Upper lobe of right lung (tissue), 1 donor: ENCODE results near the gene TACSTD2. TPM values are rescaled to one million over a fixed set of nuclear protein-coding genes. Genes with fewer than 3 reads are reported as not detected.

ENCODE experiments used
- ATAC-seq: fragments of 200-7000 bp; cut with Tn5 transposase; one replicate; pipeline ENCODE4 v1.9.1; 2020; ENCODE audit warnings: mild to moderate bottlenecking, moderate library complexity
- DNase-seq: peaks from one replicate; pipeline ENCODE4 v3.0.0-alpha.2; 2020
- H3K27ac ChIP-seq: fragments of 200-600 bp; one replicate; pipeline ENCODE4 v1.8.0; 2022
- H3K27me3 ChIP-seq: fragments of 200-600 bp; one replicate; pipeline ENCODE4 v1.8.0; 2022; ENCODE audit warnings: mild to moderate bottlenecking
- H3K36me3 ChIP-seq: fragments of 200-600 bp; one replicate; pipeline ENCODE4 v1.8.0; 2022
- H3K4me1 ChIP-seq: fragments of 200-600 bp; one replicate; pipeline ENCODE4 v1.8.0; 2022
- H3K4me3 ChIP-seq: fragments of 200-600 bp; one replicate; pipeline ENCODE4 v1.8.0; 2022; ENCODE audit warnings: mild to moderate bottlenecking
- H3K9me3 ChIP-seq: fragments of 200-600 bp; one replicate; pipeline ENCODE4 v1.8.0; 2022
- CTCF ChIP-seq: fragments of 200-600 bp; IDR thresholded peaks from one replicate; pipeline ENCODE4 v1.8.0; 2022; ENCODE audit warnings: antibody characterized with exemption
- intact Hi-C: fragments of 100-400 bp; cut with DNase I; formaldehyde crosslinking; loops from one replicate; pipeline ENCODE4 v1.11.0; 2022
- total RNA-seq: library from RNA; stranded (reverse); fragmentation: NEBNext Ultra II Directional; extraction: Animal tissue kit (Norgen Biotek cat#: 25700); gene quantifications from one replicate; pipeline ENCODE4 v1.2.1, GENCODE V29; 2021
- donor health status: DM: no; HTN: yes; CAD: no; lungs with severe emphysema.

Gene TACSTD2
- total RNA-seq, 1 donor from 2014 or later = 112 TPM

GRCh38 chr1:58620259-58620658 lies 43.2 kb upstream of the TACSTD2 start:
- Histone ChIP-seq H3K4me1 (peaks cover 32% of the 10 kb centered on the region), H3K36me3 (no peaks in the 10 kb centered on the region), H3K4me3 (no peak overlapping the region), H3K9me3 (no peaks in the 10 kb centered on the region), H3K27ac (peak overlapping the region; percentile 55), H3K27me3 (no peaks in the 10 kb centered on the region)
- ATAC-seq = peak; percentile 28
- peak; percentile 61 for DNase-seq
- intact Hi-C loops = no loop called here
- TF ChIP-seq CTCF = no peak

- Histone ChIP-seq H3K9me3 (no peaks in the 10 kb centered on the region), H3K27me3 (no peaks in the 10 kb centered on the region), H3K4me3 (no peak overlapping the region), H3K36me3 (no peaks in the 10 kb centered on the region), H3K4me1 (peaks cover 32% of the 10 kb centered on the region), H3K27ac (peak overlapping the region; percentile 68)
- TF ChIP-seq CTCF = no peak
- intact Hi-C loops = no loop called here
- no peak for DNase-seq
- no peak for ATAC-seq
Observed at GRCh38 chr1:58619286-58620054, 42.4 kb upstream of the TACSTD2 start.

- TF ChIP-seq CTCF = no peak
- intact Hi-C loops = no loop called here
- H3K9me3 ChIP-seq = no peaks in the 10 kb centered on the region
- ATAC-seq (peak; percentile 94), DNase-seq (no peak)
- no peak overlapping the region for H3K4me3 ChIP-seq
- peaks cover 32% of the 10 kb centered on the region for H3K4me1 ChIP-seq
- H3K27me3 ChIP-seq = no peaks in the 10 kb centered on the region
- peak overlapping the region; percentile 68 for H3K27ac ChIP-seq
- no peaks in the 10 kb centered on the region for H3K36me3 ChIP-seq
Observed at GRCh38 chr1:58618303-58618702, 41.3 kb upstream of the TACSTD2 start.

- Histone ChIP-seq H3K4me1 (no peaks in the 10 kb centered on the region), H3K36me3 (no peaks in the 10 kb centered on the region), H3K4me3 (no peak overlapping the region), H3K27me3 (no peaks in the 10 kb centered on the region), H3K27ac (no peak overlapping the region), H3K9me3 (no peaks in the 10 kb centered on the region)
- intact Hi-C loops = no loop called here
- no peak for DNase-seq
- no peak for TF ChIP-seq CTCF
- ATAC-seq = no peak
Observed at GRCh38 chr1:58611861-58612385, 34.9 kb upstream of the TACSTD2 start.

GRCh38 chr1:58608945-58609344 lies 31.9 kb upstream of the TACSTD2 start:
- no peaks in the 10 kb centered on the region for H3K27me3 ChIP-seq
- H3K4me3 ChIP-seq = no peak overlapping the region
- TF ChIP-seq CTCF = no peak
- intact Hi-C loops = no loop called here
- ATAC-seq (no peak), DNase-seq (no peak)
- peaks cover 4% of the 10 kb centered on the region for H3K9me3 ChIP-seq
- H3K27ac ChIP-seq = no peak overlapping the region
- H3K36me3 ChIP-seq = no peaks in the 10 kb centered on the region
- no peaks in the 10 kb centered on the region for H3K4me1 ChIP-seq
